ENCODE measurements around the gene GMNC. TPM values are rescaled to one million over a fixed set of nuclear protein-coding genes. Genes with fewer than 3 reads are reported as not detected.

The GMNC gene
- total and polyA plus RNA-seq, 4 donors, result 1.7 to 2.6 (median 2.4) TPM

GRCh38 chr3:190865828-190866227, 3.3 kb upstream of the GMNC start:
- H3K4me1 ChIP-seq (ENCODE audit: control insufficient read depth in 4 of 4, insufficient read depth in 4 of 4, low read length in 3 of 4), result peaks cover 1 to 41% (median 14%) of the 10 kb centered on the region in 4 donors
- H3K9ac ChIP-seq (ENCODE audit: low read depth in 1 of 2, low read length in 2 of 2), result peak overlapping the region in 1 of 2 donors; percentile 41
- DNase-seq (ENCODE audit: low spot score), result no peak
- 28% methylated on average over 7 of the region's 7 CpGs for WGBS
- H3K4me3 ChIP-seq (ENCODE audit: low read depth in 1 of 3, low read length in 3 of 3), result peak overlapping the region in 1 of 3 donors; percentile 17
- TF ChIP-seq SP1 (IDR thresholded peaks at IDR 0.05) (no peak), JUND (IDR thresholded peaks at IDR 0.05) (peak in 1 of 2 donors; percentile 47), RAD21 (IDR thresholded peaks at IDR 0.05) (peak; percentile 49 to 52), NR2F2 (IDR thresholded peaks at IDR 0.05) (no peak), GABPA (IDR thresholded peaks at IDR 0.05 in 1 of 2, conservative IDR thresholded peaks at IDR 0.05 in 1 of 2) (no peak), FOXA2 (IDR thresholded peaks at IDR 0.05) (no peak), ZBTB33 (IDR thresholded peaks at IDR 0.05) (no peak), RXRA (IDR thresholded peaks at IDR 0.05) (peak; percentile 2 to 23), HNF4A (conservative IDR thresholded peaks at IDR 0.05) (peak; percentile 7 to 29), MAX (IDR thresholded peaks at IDR 0.05) (no peak), TAF1 (conservative IDR thresholded peaks at IDR 0.05) (no peak), FOXA1 (IDR thresholded peaks at IDR 0.05) (no peak), YY1 (IDR thresholded peaks at IDR 0.05) (no peak), HNF4G (IDR thresholded peaks at IDR 0.05) (no peak), EGR1 (IDR thresholded peaks at IDR 0.05; ENCODE audit: low read depth in 2 of 2) (peak; percentile 71 to 94)
- TF ChIP-seq, protein P1, sequence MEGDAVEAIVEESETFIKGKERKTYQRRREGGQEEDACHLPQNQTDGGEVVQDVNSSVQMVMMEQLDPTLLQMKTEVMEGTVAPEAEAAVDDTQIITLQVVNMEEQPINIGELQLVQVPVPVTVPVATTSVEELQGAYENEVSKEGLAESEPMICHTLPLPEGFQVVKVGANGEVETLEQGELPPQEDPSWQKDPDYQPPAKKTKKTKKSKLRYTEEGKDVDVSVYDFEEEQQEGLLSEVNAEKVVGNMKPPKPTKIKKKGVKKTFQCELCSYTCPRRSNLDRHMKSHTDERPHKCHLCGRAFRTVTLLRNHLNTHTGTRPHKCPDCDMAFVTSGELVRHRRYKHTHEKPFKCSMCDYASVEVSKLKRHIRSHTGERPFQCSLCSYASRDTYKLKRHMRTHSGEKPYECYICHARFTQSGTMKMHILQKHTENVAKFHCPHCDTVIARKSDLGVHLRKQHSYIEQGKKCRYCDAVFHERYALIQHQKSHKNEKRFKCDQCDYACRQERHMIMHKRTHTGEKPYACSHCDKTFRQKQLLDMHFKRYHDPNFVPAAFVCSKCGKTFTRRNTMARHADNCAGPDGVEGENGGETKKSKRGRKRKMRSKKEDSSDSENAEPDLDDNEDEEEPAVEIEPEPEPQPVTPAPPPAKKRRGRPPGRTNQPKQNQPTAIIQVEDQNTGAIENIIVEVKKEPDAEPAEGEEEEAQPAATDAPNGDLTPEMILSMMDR (IDR thresholded peaks at IDR 0.05; ENCODE audit: low read depth, low read length, missing input control), result peak; percentile 34
- TF ChIP-seq, protein P2, sequence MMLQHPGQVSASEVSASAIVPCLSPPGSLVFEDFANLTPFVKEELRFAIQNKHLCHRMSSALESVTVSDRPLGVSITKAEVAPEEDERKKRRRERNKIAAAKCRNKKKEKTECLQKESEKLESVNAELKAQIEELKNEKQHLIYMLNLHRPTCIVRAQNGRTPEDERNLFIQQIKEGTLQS (IDR thresholded peaks at IDR 0.05), result no peak
- TF ChIP-seq, protein P3, sequence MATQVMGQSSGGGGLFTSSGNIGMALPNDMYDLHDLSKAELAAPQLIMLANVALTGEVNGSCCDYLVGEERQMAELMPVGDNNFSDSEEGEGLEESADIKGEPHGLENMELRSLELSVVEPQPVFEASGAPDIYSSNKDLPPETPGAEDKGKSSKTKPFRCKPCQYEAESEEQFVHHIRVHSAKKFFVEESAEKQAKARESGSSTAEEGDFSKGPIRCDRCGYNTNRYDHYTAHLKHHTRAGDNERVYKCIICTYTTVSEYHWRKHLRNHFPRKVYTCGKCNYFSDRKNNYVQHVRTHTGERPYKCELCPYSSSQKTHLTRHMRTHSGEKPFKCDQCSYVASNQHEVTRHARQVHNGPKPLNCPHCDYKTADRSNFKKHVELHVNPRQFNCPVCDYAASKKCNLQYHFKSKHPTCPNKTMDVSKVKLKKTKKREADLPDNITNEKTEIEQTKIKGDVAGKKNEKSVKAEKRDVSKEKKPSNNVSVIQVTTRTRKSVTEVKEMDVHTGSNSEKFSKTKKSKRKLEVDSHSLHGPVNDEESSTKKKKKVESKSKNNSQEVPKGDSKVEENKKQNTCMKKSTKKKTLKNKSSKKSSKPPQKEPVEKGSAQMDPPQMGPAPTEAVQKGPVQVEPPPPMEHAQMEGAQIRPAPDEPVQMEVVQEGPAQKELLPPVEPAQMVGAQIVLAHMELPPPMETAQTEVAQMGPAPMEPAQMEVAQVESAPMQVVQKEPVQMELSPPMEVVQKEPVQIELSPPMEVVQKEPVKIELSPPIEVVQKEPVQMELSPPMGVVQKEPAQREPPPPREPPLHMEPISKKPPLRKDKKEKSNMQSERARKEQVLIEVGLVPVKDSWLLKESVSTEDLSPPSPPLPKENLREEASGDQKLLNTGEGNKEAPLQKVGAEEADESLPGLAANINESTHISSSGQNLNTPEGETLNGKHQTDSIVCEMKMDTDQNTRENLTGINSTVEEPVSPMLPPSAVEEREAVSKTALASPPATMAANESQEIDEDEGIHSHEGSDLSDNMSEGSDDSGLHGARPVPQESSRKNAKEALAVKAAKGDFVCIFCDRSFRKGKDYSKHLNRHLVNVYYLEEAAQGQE (IDR thresholded peaks at IDR 0.05), result no peak
- H3K27ac ChIP-seq (ENCODE audit: low read depth in 1 of 2, low read length in 2 of 2), result peak overlapping the region; percentile 60 to 68
- no peaks in the 10 kb centered on the region for H3K36me3 ChIP-seq (ENCODE audit: control insufficient read depth in 4 of 4, insufficient read depth in 3 of 4, low read depth in 1 of 4, low read length in 3 of 4)
- H3K9me3 ChIP-seq (ENCODE audit: control insufficient read depth in 4 of 4, low read length in 3 of 4), result no peaks in the 10 kb centered on the region
- H3K27me3 ChIP-seq (ENCODE audit: control insufficient read depth in 4 of 4, insufficient read depth in 4 of 4, low read length in 3 of 4), result no peaks in the 10 kb centered on the region

All from liver (tissue), 9 donors.